COLO829 (cell line): ENCODE data around the gene UBE2R2.
A peak's percentile ranks its signal among the peaks of the same experiment; 100 is the strongest.
"Not testable (repeated sequence)": the region's sequence is repeated elsewhere in the genome, so short reads cannot be mapped to it uniquely, and the experiment has no call there.

Source experiments
- DNase-seq: peaks from one replicate; pipeline ENCODE4 v3.0.0; 2012; ENCODE audit warnings: low spot score

The UBE2R2 gene

GRCh38 chr9:33799928-33800704, 16.8 kb upstream of the UBE2R2 start:
- no peak for DNase-seq

- DNase-seq: no peak
These were observed 16.1 kb upstream of the UBE2R2 start for GRCh38 chr9:33800886-33801285.

GRCh38 chr9:33801943-33802500, 14.9 kb upstream of the UBE2R2 start:
- not testable (repeated sequence) for DNase-seq

GRCh38 chr9:33804196-33804595, 12.8 kb upstream of the UBE2R2 start:
- not testable (repeated sequence) for DNase-seq

GRCh38 chr9:33807156-33807555, 9.8 kb upstream of the UBE2R2 start:
- not testable (repeated sequence) for DNase-seq

- not testable (repeated sequence) for DNase-seq
These were observed 8.0 kb upstream of the UBE2R2 start for GRCh38 chr9:33808979-33809322.

GRCh38 chr9:33809506-33809905, 7.5 kb upstream of the UBE2R2 start:
- DNase-seq: no peak

- DNase-seq: peak; percentile 95
These were observed 3.0 kb upstream of the UBE2R2 start for GRCh38 chr9:33813712-33814641.

GRCh38 chr9:33815781-33816180, 1.2 kb upstream of the UBE2R2 start:
- DNase-seq: no peak

- DNase-seq: peak; percentile 75
These were observed 587 bp downstream of the UBE2R2 start for GRCh38 chr9:33817327-33818166.

- DNase-seq: no peak
These were observed 1.3 kb downstream of the UBE2R2 start for GRCh38 chr9:33818167-33818846.

- DNase-seq: no peak
These were observed 2.0 kb downstream of the UBE2R2 start for GRCh38 chr9:33818847-33819500.

- DNase-seq: no peak
These were observed 3.3 kb downstream of the UBE2R2 start for GRCh38 chr9:33820231-33820745.

GRCh38 chr9:33823801-33824200, 6.8 kb downstream of the UBE2R2 start:
- DNase-seq: no peak

GRCh38 chr9:33827285-33827684, 10.3 kb downstream of the UBE2R2 start:
- DNase-seq: not testable (repeated sequence)

GRCh38 chr9:33829641-33830230, 12.8 kb downstream of the UBE2R2 start:
- DNase-seq: not testable (repeated sequence)

- no peak for DNase-seq
These were observed 18.8 kb downstream of the UBE2R2 start for GRCh38 chr9:33835625-33836260.

GRCh38 chr9:33836261-33836660, 19.3 kb downstream of the UBE2R2 start:
- not testable (repeated sequence) for DNase-seq

GRCh38 chr9:33837138-33837537, 20.2 kb downstream of the UBE2R2 start:
- DNase-seq: no peak

- DNase-seq: no peak
These were observed 23.4 kb downstream of the UBE2R2 start for GRCh38 chr9:33840381-33840780.
